Measurements from ENCODE around the gene ECE1. TPM values are rescaled to one million over a fixed set of nuclear protein-coding genes. Genes with fewer than 3 reads are reported as not detected.
A peak's percentile ranks its signal among the peaks of the same experiment; 100 is the strongest.

ECE1 gene
- total and polyA plus RNA-seq, 2 donors (not counting 3 experiments of a cell fraction or from before 2014, with no cell fraction given), result 437 to 562 TPM

- intact Hi-C loops (cut with micrococcal nuclease), result loop anchor here (10.0 kb wide), 1 partner anchor 668 kb away; no protein-coding TSS in a partner anchor
Measured at GRCh38 chr1:21192871-21193270, 97.4 kb downstream of the ECE1 start.

More at GRCh38 chr1:21192871-21193270, 97.4 kb downstream of the ECE1 start:
- dilution Hi-C loops (cut with MboI; ENCODE audit: extremely low pct_ligation_motif_present, low sequenced_read_pairs), result no loop called here
- peak overlapping the region; percentile 31 for H3K4me2 ChIP-seq (ENCODE audit: insufficient read depth, low read length)
- H3K9me3 ChIP-seq (replicated peaks; ENCODE audit: control insufficient read depth, insufficient read depth, low read length), result no peaks in the 10 kb centered on the region
- peaks cover 9% of the 10 kb centered on the region for H3K4me1 ChIP-seq (ENCODE audit: control insufficient read depth, extremely low read depth, insufficient read depth, low read length)
- H3K27me3 ChIP-seq (ENCODE audit: control insufficient read depth in 2 of 2, insufficient read depth in 2 of 2, low read length in 2 of 2), result no peaks in the 10 kb centered on the region
- POLR2A ChIA-PET, result interaction anchor here (1.7 kb wide), 1 partner anchor 406 kb away, joined by 6 read pairs; the partner anchor contains the start of gene HP1BP3
- BruUV-seq (replicated peaks), result no TSS peak
- no peaks in the 10 kb centered on the region for H3K36me3 ChIP-seq (ENCODE audit: control insufficient read depth in 2 of 2, extremely low read depth in 1 of 2, insufficient read depth in 2 of 2, low read length in 2 of 2)
- no peaks in the 10 kb centered on the region for H3K9me1 ChIP-seq (replicated peaks; ENCODE audit: control insufficient read depth, extremely low read depth, insufficient read depth, low read length)
- H3K4me3 ChIP-seq (replicated peaks in 1 of 3; ENCODE audit: insufficient read depth in 1 of 3, low read depth in 1 of 3, low read length in 3 of 3), result no peak overlapping the region
- no peak overlapping the region for H3K9ac ChIP-seq (replicated peaks; ENCODE audit: extremely low read depth, insufficient read depth, low read length)
- no peaks in the 10 kb centered on the region for H3K79me2 ChIP-seq (ENCODE audit: control insufficient read depth, insufficient read depth, low read length)
- TF ChIP-seq POLR2A (IDR thresholded peaks at IDR 0.05; ENCODE audit: low read depth, low read length) (no peak), FOS (IDR thresholded peaks at IDR 0.05; ENCODE audit: borderline replicate concordance, insufficient read depth, low read length) (no peak), JUN (IDR thresholded peaks at IDR 0.05; ENCODE audit: borderline replicate concordance, insufficient read depth, insufficient read length, low read depth) (no peak), POLR2AphosphoS5 (IDR thresholded peaks at IDR 0.05; ENCODE audit: insufficient read depth, low read depth, low read length) (no peak), GATA2 (IDR thresholded peaks at IDR 0.05; ENCODE audit: insufficient read depth, insufficient read length, low read depth, low read length) (no peak), CTCF (IDR thresholded peaks at IDR 0.05; ENCODE audit: extremely low read depth in 1 of 2, insufficient read depth in 1 of 2, low read depth in 1 of 2, low read length in 2 of 2) (no peak), MYC (IDR thresholded peaks at IDR 0.05; ENCODE audit: low read depth, low read length) (no peak), MAX (IDR thresholded peaks at IDR 0.05; ENCODE audit: insufficient read depth, insufficient read length) (no peak)
- no peak overlapping the region for H3K27ac ChIP-seq (ENCODE audit: insufficient read depth, low read depth, low read length)
- FAIRE-seq, result no peak
- DNase-seq (ENCODE audit: low read depth, low spot score), result no peak
- CTCF ChIA-PET, result interaction anchor here (0.7 to 1.9 kb wide), 13 partner anchors 9 to 496 kb away, joined by 3 to 14 read pairs (median 4); partner anchors contain the start of gene HP1BP3
- H4K20me1 ChIP-seq (replicated peaks; ENCODE audit: control insufficient read depth, extremely low read depth, insufficient read depth, low read length), result no peaks in the 10 kb centered on the region
- peak overlapping the region; percentile 75 for H2AFZ ChIP-seq (ENCODE audit: low read depth, low read length)
